A549 (cell line): ENCODE measurements around the gene DVL1.

Source experiments
- RAD21 ChIP-seq, 2 experiments: fragments of >200 bp in 1 of 2; sonication (Bioruptor Twin) in 1 of 2; formaldehyde crosslinking in 1 of 2; IDR thresholded peaks in 1 of 2; conservative IDR thresholded peaks in 1 of 2; 2 replicates in 1 of 2; 3 replicates in 1 of 2; pipeline ENCODE4 v1.6.1; 2012 to 2018; ENCODE audit warnings: inconsistent platforms in 1 of 2
- RFX5 ChIP-seq: fragments of 450-650 bp; IDR thresholded peaks from 2 replicates; pipeline ENCODE4 v1.7.1; 2014; ENCODE audit warnings: antibody characterized with exemption, mild to moderate bottlenecking, moderate library complexity
- SMC3 ChIP-seq: fragments of >200 bp; sonication (Bioruptor Twin); formaldehyde crosslinking; IDR thresholded peaks from 3 replicates; pipeline ENCODE4 v1.6.1; 2018; ENCODE audit warnings: inconsistent platforms

DNA sequence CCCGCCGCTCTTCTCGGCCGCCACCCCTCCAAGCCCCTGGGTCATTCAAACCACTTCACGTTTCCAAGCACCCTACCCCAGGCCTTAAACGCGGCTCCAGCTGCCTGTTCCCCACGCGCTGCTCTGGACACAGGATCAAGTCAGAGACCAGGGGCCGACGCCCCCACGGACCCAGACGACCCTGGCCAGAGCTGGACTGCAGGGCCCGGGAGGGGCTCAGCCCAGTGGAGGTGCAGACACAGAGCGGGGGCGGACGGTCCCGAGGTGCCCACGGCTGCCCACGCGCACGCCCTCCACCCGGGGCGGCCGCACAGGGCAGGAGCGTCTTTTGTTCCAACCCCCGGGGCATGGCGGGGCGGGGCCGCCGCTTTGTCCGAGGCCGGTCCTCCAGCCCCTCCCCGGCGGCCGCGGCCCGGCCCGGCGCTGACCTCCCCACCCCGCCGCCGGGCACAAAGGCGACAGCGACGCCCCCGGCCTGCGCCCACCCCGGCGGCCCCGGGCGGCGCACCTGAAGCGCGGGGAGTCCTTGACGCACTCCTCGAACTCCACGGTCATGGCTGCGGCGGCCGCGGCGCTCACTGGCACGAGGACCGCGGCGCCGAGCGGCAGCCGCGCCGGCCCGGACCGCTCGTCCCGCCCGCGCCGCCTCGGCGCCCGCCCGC, 41.8 kb downstream of the DVL1 start:
- TF ChIP-seq RFX5 (no peak), RAD21 (conservative IDR thresholded peaks at IDR 0.05 in 1 of 2, IDR thresholded peaks at IDR 0.05 in 1 of 2) (no peak), SMC3 (no peak)
